Colonic mucosa (tissue), 4 donors: ENCODE measurements around the gene TLR4. TPM values are rescaled to one million over a fixed set of nuclear protein-coding genes. Genes with fewer than 3 reads are reported as not detected.
A peak's percentile ranks its signal among the peaks of the same experiment; 100 is the strongest.

Experiments used
- DNase-seq: peaks from one replicate; pipeline ENCODE4 v3.0.0-alpha.2; 2020
- H3K27ac ChIP-seq: fragments of 200-600 bp; one replicate; pipeline ENCODE4 v1.8.0; 2021
- H3K27me3 ChIP-seq: fragments of 200-600 bp; one replicate; pipeline ENCODE4 v1.8.0; 2021
- H3K36me3 ChIP-seq: fragments of 200-600 bp; one replicate; pipeline ENCODE4 v1.8.0; 2021
- H3K4me1 ChIP-seq: fragments of 200-600 bp; one replicate; pipeline ENCODE4 v1.8.0; 2021; ENCODE audit warnings: mild to moderate bottlenecking
- H3K4me3 ChIP-seq: fragments of 200-600 bp; one replicate; pipeline ENCODE4 v1.8.0; 2021
- H3K9ac ChIP-seq, 2 donors: one replicate each; pipeline ENCODE4 v1.7.0; 2013; ENCODE audit warnings: control low read depth in 2 of 2, low read depth in 2 of 2, low read length in 2 of 2
- H3K9me3 ChIP-seq: fragments of 200-600 bp; one replicate; pipeline ENCODE4 v1.8.0; 2021
- intact Hi-C: fragments of 100-400 bp; cut with DNase I; formaldehyde crosslinking; loops from one replicate; pipeline ENCODE4 v1.14.1; 2022
- total RNA-seq, 2 donors: library from RNA; stranded (reverse); fragmentation: NEBNext Ultra II Directional in 1 of 2; extraction: Animal tissue kit (Norgen Biotek cat#: 25700) in 1 of 2; gene quantifications; one replicate each; pipeline ENCODE4 v1.2.1, GENCODE V29; 2021
- TF ChIP-seq, protein P1 (sequence below): fragments of 200-600 bp; IDR thresholded peaks from one replicate; pipeline ENCODE4 v1.8.0; 2022; ENCODE audit warnings: antibody characterized with exemption, mild to moderate bottlenecking
- donor health status: healthy.
- donor health status: DM: no; HTN: no; CAD: no.
- donor health status: DM: no; HTN: no; CAD: no.

Gene TLR4
- total RNA-seq, 2 donors from 2014 or later = 3.2 to 7.5 TPM

DNA sequence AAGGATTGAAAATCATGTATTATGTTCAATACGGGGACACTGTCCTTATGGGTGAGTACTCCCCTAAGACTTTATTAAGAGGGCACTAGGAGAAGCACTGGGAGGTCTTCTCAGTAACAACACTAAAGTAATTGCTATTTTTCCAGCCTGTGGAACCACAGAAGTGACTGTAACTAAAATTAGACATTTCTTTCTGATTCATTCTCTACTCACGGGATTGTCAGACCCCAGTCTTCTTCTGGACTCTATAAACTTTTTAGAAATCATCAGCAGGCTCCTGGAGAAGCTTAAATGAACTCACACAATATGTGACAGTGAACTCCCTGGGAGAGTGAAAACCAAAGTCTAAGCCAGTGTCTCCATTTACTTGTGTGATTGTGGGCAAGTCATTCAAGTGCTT lies 14.5 kb downstream of the TLR4 start:
- TF ChIP-seq, protein P1, sequence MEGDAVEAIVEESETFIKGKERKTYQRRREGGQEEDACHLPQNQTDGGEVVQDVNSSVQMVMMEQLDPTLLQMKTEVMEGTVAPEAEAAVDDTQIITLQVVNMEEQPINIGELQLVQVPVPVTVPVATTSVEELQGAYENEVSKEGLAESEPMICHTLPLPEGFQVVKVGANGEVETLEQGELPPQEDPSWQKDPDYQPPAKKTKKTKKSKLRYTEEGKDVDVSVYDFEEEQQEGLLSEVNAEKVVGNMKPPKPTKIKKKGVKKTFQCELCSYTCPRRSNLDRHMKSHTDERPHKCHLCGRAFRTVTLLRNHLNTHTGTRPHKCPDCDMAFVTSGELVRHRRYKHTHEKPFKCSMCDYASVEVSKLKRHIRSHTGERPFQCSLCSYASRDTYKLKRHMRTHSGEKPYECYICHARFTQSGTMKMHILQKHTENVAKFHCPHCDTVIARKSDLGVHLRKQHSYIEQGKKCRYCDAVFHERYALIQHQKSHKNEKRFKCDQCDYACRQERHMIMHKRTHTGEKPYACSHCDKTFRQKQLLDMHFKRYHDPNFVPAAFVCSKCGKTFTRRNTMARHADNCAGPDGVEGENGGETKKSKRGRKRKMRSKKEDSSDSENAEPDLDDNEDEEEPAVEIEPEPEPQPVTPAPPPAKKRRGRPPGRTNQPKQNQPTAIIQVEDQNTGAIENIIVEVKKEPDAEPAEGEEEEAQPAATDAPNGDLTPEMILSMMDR = no peak
- Histone ChIP-seq H3K4me3 (no peak overlapping the region), H3K27ac (no peak overlapping the region), H3K36me3 (no peaks in the 10 kb centered on the region), H3K27me3 (no peaks in the 10 kb centered on the region), H3K9ac (no peak overlapping the region), H3K9me3 (no peaks in the 10 kb centered on the region), H3K4me1 (no peaks in the 10 kb centered on the region)
- intact Hi-C loops = no loop called here
- no peak for DNase-seq

DNA sequence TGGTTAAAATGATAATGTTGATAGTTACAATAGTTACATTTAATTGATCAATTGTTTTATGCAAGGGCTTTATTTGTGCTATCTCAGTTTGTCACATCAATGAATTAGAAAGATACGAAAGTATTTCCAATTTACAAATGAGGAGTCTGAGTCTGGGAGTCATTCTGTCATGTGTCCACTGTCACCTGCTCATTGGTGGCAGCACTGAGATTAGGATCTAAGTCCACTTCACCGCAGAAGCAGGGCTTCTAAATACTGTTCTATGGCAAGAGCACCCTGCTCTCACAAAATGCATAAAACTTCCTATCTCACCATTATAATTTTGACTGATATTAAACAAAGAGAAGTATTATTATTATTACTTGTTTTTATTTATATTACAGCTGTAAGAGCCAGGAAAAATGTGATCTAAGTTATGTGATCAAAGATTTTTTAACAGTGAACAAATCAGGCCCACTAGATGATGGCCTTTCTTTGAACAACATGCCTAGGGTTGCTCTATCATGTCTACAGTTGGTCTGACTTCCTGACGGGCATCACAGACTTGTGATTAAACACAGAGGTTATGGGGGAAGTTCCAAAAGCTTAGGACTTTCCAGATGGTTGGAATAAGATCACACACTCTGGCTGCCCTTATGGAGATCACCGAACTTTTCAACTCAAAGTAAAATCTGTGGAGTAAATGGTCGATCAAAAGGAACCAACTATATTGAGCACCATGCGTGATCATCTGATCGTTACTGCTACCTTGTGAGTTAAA lies 15.1 kb downstream of the TLR4 start:
- TF ChIP-seq, protein P1 = no peak
- no peaks in the 10 kb centered on the region for H3K4me1 ChIP-seq
- no peak overlapping the region for H3K27ac ChIP-seq
- H3K27me3 ChIP-seq = no peaks in the 10 kb centered on the region
- no peak for DNase-seq
- no peak overlapping the region for H3K9ac ChIP-seq
- intact Hi-C loops = no loop called here
- no peaks in the 10 kb centered on the region for H3K9me3 ChIP-seq
- no peak overlapping the region for H3K4me3 ChIP-seq
- no peaks in the 10 kb centered on the region for H3K36me3 ChIP-seq

DNA sequence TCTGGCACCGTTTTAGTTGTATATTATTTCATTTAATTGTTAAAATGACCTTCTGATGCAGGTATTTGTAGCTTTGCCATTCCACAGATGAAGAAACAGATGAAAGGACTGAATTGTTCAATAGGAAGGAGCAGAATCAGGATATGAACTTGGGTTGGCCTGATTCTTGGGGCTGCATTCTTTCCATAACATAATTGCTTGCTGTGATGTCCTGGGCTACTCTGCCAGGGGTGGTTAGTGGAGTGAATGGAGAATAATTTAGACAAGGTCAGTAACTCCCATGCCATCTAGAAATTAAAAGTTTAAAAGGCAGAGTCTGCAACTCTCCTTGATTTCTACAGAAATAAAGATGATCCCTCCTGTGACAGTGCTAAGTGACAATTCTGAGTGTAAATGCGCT lies 15.9 kb downstream of the TLR4 start:
- Histone ChIP-seq H3K27me3 (no peaks in the 10 kb centered on the region), H3K9ac (no peak overlapping the region), H3K9me3 (no peaks in the 10 kb centered on the region), H3K27ac (no peak overlapping the region), H3K36me3 (no peaks in the 10 kb centered on the region), H3K4me1 (no peaks in the 10 kb centered on the region), H3K4me3 (no peak overlapping the region)
- no peak for DNase-seq
- intact Hi-C loops = no loop called here
- TF ChIP-seq, protein P1 = no peak

DNA sequence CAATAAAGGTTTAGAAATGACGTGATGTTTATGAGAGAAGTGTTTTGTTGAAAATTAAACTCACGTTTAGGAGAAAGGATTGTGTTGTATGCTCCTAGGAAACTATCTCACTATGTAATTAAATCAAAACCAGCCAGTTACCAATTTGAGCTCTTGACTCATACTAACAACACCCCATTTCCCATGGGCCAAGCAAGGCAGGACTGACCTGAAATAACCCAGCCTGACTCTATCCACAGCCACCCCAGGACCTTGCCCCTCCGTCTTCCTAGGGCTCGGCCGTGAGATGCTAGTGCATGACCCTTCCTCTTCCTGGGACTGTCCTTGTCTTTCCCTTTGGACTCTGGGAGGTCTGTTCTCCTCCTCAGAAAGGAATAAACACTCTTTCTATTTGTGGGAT lies 16.4 kb downstream of the TLR4 start:
- no peaks in the 10 kb centered on the region for H3K36me3 ChIP-seq
- H3K4me1 ChIP-seq = no peaks in the 10 kb centered on the region
- peak; percentile 22 for DNase-seq
- H3K4me3 ChIP-seq = no peak overlapping the region
- H3K9me3 ChIP-seq = no peaks in the 10 kb centered on the region
- H3K27me3 ChIP-seq = no peaks in the 10 kb centered on the region
- H3K9ac ChIP-seq = no peak overlapping the region
- TF ChIP-seq, protein P1 = no peak
- intact Hi-C loops = no loop called here
- no peak overlapping the region for H3K27ac ChIP-seq

DNA sequence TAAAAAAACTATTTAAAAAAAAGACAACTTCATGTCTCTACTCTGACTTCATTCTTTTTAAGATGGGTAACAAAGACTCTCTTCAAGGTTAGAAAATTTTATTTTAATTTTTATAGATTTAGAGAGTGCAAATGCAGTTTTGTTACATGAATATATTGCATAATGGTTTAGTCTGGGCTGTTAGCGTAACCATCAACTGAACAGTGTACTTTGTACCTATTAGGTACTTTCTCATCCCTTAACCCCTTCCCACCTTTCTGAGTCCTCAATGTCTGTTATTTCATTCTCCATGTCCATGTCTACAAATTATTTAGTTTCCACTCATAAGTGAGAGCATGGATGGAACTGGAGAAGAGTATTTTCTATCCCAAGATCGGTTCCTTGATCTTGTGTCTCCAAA lies 16.8 kb downstream of the TLR4 start:
- TF ChIP-seq, protein P1 = no peak
- H3K9ac ChIP-seq = no peak overlapping the region
- no peak overlapping the region for H3K4me3 ChIP-seq
- no peaks in the 10 kb centered on the region for H3K36me3 ChIP-seq
- no peak for DNase-seq
- no peaks in the 10 kb centered on the region for H3K27me3 ChIP-seq
- no peak overlapping the region for H3K27ac ChIP-seq
- H3K9me3 ChIP-seq = no peaks in the 10 kb centered on the region
- intact Hi-C loops = no loop called here
- no peaks in the 10 kb centered on the region for H3K4me1 ChIP-seq
